Measurements from ENCODE around the gene UBTD1.

The UBTD1 gene

GRCh38 chr10:97511711-97512440, 13.2 kb downstream of the UBTD1 start:
- TF ChIP-seq CTCF (IDR thresholded peaks at IDR 0.05; ENCODE audit: control insufficient read depth, insufficient read depth, low read depth, low read length, missing control alignments): no peak
- H3K4me3 ChIP-seq (ENCODE audit: control insufficient read depth, low read depth, low read length): no peak overlapping the region

GRCh38 chr10:97512993-97513392, 14.3 kb downstream of the UBTD1 start:
- no peak for DNase-seq (ENCODE audit: low read depth)
- no peak overlapping the region for H3K4me3 ChIP-seq (ENCODE audit: control insufficient read depth, low read depth, low read length)
- TF ChIP-seq CTCF (IDR thresholded peaks at IDR 0.05; ENCODE audit: control insufficient read depth, insufficient read depth, low read depth, low read length, missing control alignments): no peak

More at GRCh38 chr10:97511711-97512440, 13.2 kb downstream of the UBTD1 start:
- no peak for DNase-seq (ENCODE audit: low read depth)

GRCh38 chr10:97514344-97514743, 15.6 kb downstream of the UBTD1 start:
- DNase-seq (ENCODE audit: low read depth): no peak
- no peak for TF ChIP-seq CTCF (IDR thresholded peaks at IDR 0.05; ENCODE audit: control insufficient read depth, insufficient read depth, low read depth, low read length, missing control alignments)

GRCh38 chr10:97515271-97515978, 16.7 kb downstream of the UBTD1 start:
- DNase-seq (ENCODE audit: low read depth): no peak
- TF ChIP-seq CTCF (IDR thresholded peaks at IDR 0.05; ENCODE audit: control insufficient read depth, insufficient read depth, low read depth, low read length, missing control alignments): no peak

More at GRCh38 chr10:97514344-97514743, 15.6 kb downstream of the UBTD1 start:
- no peak overlapping the region for H3K4me3 ChIP-seq (ENCODE audit: control insufficient read depth, low read depth, low read length)

GRCh38 chr10:97517096-97517750, 18.5 kb downstream of the UBTD1 start:
- no peak for TF ChIP-seq CTCF (IDR thresholded peaks at IDR 0.05; ENCODE audit: control insufficient read depth, insufficient read depth, low read depth, low read length, missing control alignments)
- DNase-seq (ENCODE audit: low read depth): no peak

More at GRCh38 chr10:97515271-97515978, 16.7 kb downstream of the UBTD1 start:
- no peak overlapping the region for H3K4me3 ChIP-seq (ENCODE audit: control insufficient read depth, low read depth, low read length)

GRCh38 chr10:97517778-97518300, 19.1 kb downstream of the UBTD1 start:
- H3K4me3 ChIP-seq (ENCODE audit: control insufficient read depth, low read depth, low read length): no peak overlapping the region
- TF ChIP-seq CTCF (IDR thresholded peaks at IDR 0.05; ENCODE audit: control insufficient read depth, insufficient read depth, low read depth, low read length, missing control alignments): no peak
- no peak for DNase-seq (ENCODE audit: low read depth)

More at GRCh38 chr10:97517096-97517750, 18.5 kb downstream of the UBTD1 start:
- H3K4me3 ChIP-seq (ENCODE audit: control insufficient read depth, low read depth, low read length): no peak overlapping the region
